ENCODE results near the gene ACTRT1.

ACTRT1 gene
- 0 reads per million in 3 donors for total RNA-seq

- Histone ChIP-seq H3K36me3 (ENCODE audit: control insufficient read depth, insufficient read depth, low read length) (no peaks in the 10 kb centered on the region), H3K27me3 (replicated peaks; ENCODE audit: control insufficient read depth, insufficient read depth, low read length, poor library complexity, severe bottlenecking) (no peaks in the 10 kb centered on the region), H3K9me3 (ENCODE audit: control insufficient read depth, low read length) (no peaks in the 10 kb centered on the region), H3K4me1 (ENCODE audit: control insufficient read depth, insufficient read depth, low read length, poor library complexity, severe bottlenecking) (no peaks in the 10 kb centered on the region), H3K27ac (ENCODE audit: insufficient read depth, low read length, poor library complexity, severe bottlenecking) (no peak within 1 kb of the TSS), H3K4me3 (ENCODE audit: insufficient read depth, low read depth, low read length, poor library complexity, severe bottlenecking) (no peak within 1 kb of the TSS)
- DNase-seq = no peak
These were observed at the start of gene ACTRT1 for GRCh38 chrX:128052303-128052702. ACTRT1 (minus strand) TSS chrX:128052403; CDS start chrX:128052206, 197 bp downstream.

- no peak for DNase-seq
- no peak overlapping the region for H3K27ac ChIP-seq (ENCODE audit: insufficient read depth, low read length, poor library complexity, severe bottlenecking)
- H3K36me3 ChIP-seq (ENCODE audit: control insufficient read depth, insufficient read depth, low read length) = no peaks in the 10 kb centered on the region
- H3K4me1 ChIP-seq (ENCODE audit: control insufficient read depth, insufficient read depth, low read length, poor library complexity, severe bottlenecking) = no peaks in the 10 kb centered on the region
- no peaks in the 10 kb centered on the region for H3K27me3 ChIP-seq (replicated peaks; ENCODE audit: control insufficient read depth, insufficient read depth, low read length, poor library complexity, severe bottlenecking)
- H3K9me3 ChIP-seq (ENCODE audit: control insufficient read depth, low read length) = no peaks in the 10 kb centered on the region
- no peak overlapping the region for H3K4me3 ChIP-seq (ENCODE audit: insufficient read depth, low read depth, low read length, poor library complexity, severe bottlenecking)
These were observed 26.3 kb upstream of the ACTRT1 start for GRCh38 chrX:128078545-128078944.

- no peaks in the 10 kb centered on the region for H3K9me3 ChIP-seq (ENCODE audit: control insufficient read depth, low read length)
- no peaks in the 10 kb centered on the region for H3K36me3 ChIP-seq (ENCODE audit: control insufficient read depth, insufficient read depth, low read length)
- no peaks in the 10 kb centered on the region for H3K27me3 ChIP-seq (replicated peaks; ENCODE audit: control insufficient read depth, insufficient read depth, low read length, poor library complexity, severe bottlenecking)
- DNase-seq = no peak
- no peak overlapping the region for H3K27ac ChIP-seq (ENCODE audit: insufficient read depth, low read length, poor library complexity, severe bottlenecking)
- H3K4me1 ChIP-seq (ENCODE audit: control insufficient read depth, insufficient read depth, low read length, poor library complexity, severe bottlenecking) = no peaks in the 10 kb centered on the region
- H3K4me3 ChIP-seq (ENCODE audit: insufficient read depth, low read depth, low read length, poor library complexity, severe bottlenecking) = no peak overlapping the region
These were observed 5.2 kb upstream of the ACTRT1 start for GRCh38 chrX:128057421-128057820.

GRCh38 chrX:128051526-128051925 is 677 bp downstream of the ACTRT1 start:
- no peak for DNase-seq
- Histone ChIP-seq H3K36me3 (ENCODE audit: control insufficient read depth, insufficient read depth, low read length) (no peaks in the 10 kb centered on the region), H3K4me3 (ENCODE audit: insufficient read depth, low read depth, low read length, poor library complexity, severe bottlenecking) (no peak overlapping the region)

GRCh38 chrX:128035318-128035717 is 16.9 kb downstream of the ACTRT1 start:
- no peak overlapping the region for H3K4me3 ChIP-seq (ENCODE audit: insufficient read depth, low read depth, low read length, poor library complexity, severe bottlenecking)
- H3K27me3 ChIP-seq (replicated peaks; ENCODE audit: control insufficient read depth, insufficient read depth, low read length, poor library complexity, severe bottlenecking) = no peaks in the 10 kb centered on the region
- no peak for DNase-seq
- H3K36me3 ChIP-seq (ENCODE audit: control insufficient read depth, insufficient read depth, low read length) = no peaks in the 10 kb centered on the region
- H3K9me3 ChIP-seq (ENCODE audit: control insufficient read depth, low read length) = no peaks in the 10 kb centered on the region
- H3K27ac ChIP-seq (ENCODE audit: insufficient read depth, low read length, poor library complexity, severe bottlenecking) = no peak overlapping the region
- no peaks in the 10 kb centered on the region for H3K4me1 ChIP-seq (ENCODE audit: control insufficient read depth, insufficient read depth, low read length, poor library complexity, severe bottlenecking)

More at GRCh38 chrX:128051526-128051925, 677 bp downstream of the ACTRT1 start:
- Histone ChIP-seq H3K27me3 (replicated peaks; ENCODE audit: control insufficient read depth, insufficient read depth, low read length, poor library complexity, severe bottlenecking) (no peaks in the 10 kb centered on the region), H3K27ac (ENCODE audit: insufficient read depth, low read length, poor library complexity, severe bottlenecking) (no peak overlapping the region), H3K4me1 (ENCODE audit: control insufficient read depth, insufficient read depth, low read length, poor library complexity, severe bottlenecking) (no peaks in the 10 kb centered on the region), H3K9me3 (ENCODE audit: control insufficient read depth, low read length) (no peaks in the 10 kb centered on the region)

- H3K27ac ChIP-seq (ENCODE audit: insufficient read depth, low read length, poor library complexity, severe bottlenecking) = no peak overlapping the region
- H3K36me3 ChIP-seq (ENCODE audit: control insufficient read depth, insufficient read depth, low read length) = no peaks in the 10 kb centered on the region
- DNase-seq = no peak
- no peaks in the 10 kb centered on the region for H3K9me3 ChIP-seq (ENCODE audit: control insufficient read depth, low read length)
- no peaks in the 10 kb centered on the region for H3K4me1 ChIP-seq (ENCODE audit: control insufficient read depth, insufficient read depth, low read length, poor library complexity, severe bottlenecking)
- no peaks in the 10 kb centered on the region for H3K27me3 ChIP-seq (replicated peaks; ENCODE audit: control insufficient read depth, insufficient read depth, low read length, poor library complexity, severe bottlenecking)
- no peak overlapping the region for H3K4me3 ChIP-seq (ENCODE audit: insufficient read depth, low read depth, low read length, poor library complexity, severe bottlenecking)
These were observed 30.6 kb downstream of the ACTRT1 start for GRCh38 chrX:128021566-128021965.

- Histone ChIP-seq H3K4me1 (ENCODE audit: control insufficient read depth, insufficient read depth, low read length, poor library complexity, severe bottlenecking) (no peaks in the 10 kb centered on the region), H3K36me3 (ENCODE audit: control insufficient read depth, insufficient read depth, low read length) (no peaks in the 10 kb centered on the region), H3K27ac (ENCODE audit: insufficient read depth, low read length, poor library complexity, severe bottlenecking) (no peak overlapping the region), H3K4me3 (ENCODE audit: insufficient read depth, low read depth, low read length, poor library complexity, severe bottlenecking) (no peak overlapping the region), H3K9me3 (ENCODE audit: control insufficient read depth, low read length) (no peaks in the 10 kb centered on the region), H3K27me3 (replicated peaks; ENCODE audit: control insufficient read depth, insufficient read depth, low read length, poor library complexity, severe bottlenecking) (no peaks in the 10 kb centered on the region)
- no peak for DNase-seq
These were observed 31.5 kb downstream of the ACTRT1 start for GRCh38 chrX:128020701-128021100.

GRCh38 chrX:128019218-128019617 is 33.0 kb downstream of the ACTRT1 start:
- Histone ChIP-seq H3K36me3 (ENCODE audit: control insufficient read depth, insufficient read depth, low read length) (no peaks in the 10 kb centered on the region), H3K27ac (ENCODE audit: insufficient read depth, low read length, poor library complexity, severe bottlenecking) (no peak overlapping the region), H3K4me3 (ENCODE audit: insufficient read depth, low read depth, low read length, poor library complexity, severe bottlenecking) (no peak overlapping the region), H3K4me1 (ENCODE audit: control insufficient read depth, insufficient read depth, low read length, poor library complexity, severe bottlenecking) (no peaks in the 10 kb centered on the region), H3K9me3 (ENCODE audit: control insufficient read depth, low read length) (no peaks in the 10 kb centered on the region), H3K27me3 (replicated peaks; ENCODE audit: control insufficient read depth, insufficient read depth, low read length, poor library complexity, severe bottlenecking) (no peaks in the 10 kb centered on the region)
- DNase-seq = no peak

GRCh38 chrX:128012015-128012414 is 40.2 kb downstream of the ACTRT1 start:
- H3K27ac ChIP-seq (ENCODE audit: insufficient read depth, low read length, poor library complexity, severe bottlenecking) = no peak overlapping the region
- no peak overlapping the region for H3K4me3 ChIP-seq (ENCODE audit: insufficient read depth, low read depth, low read length, poor library complexity, severe bottlenecking)
- no peaks in the 10 kb centered on the region for H3K27me3 ChIP-seq (replicated peaks; ENCODE audit: control insufficient read depth, insufficient read depth, low read length, poor library complexity, severe bottlenecking)
- H3K36me3 ChIP-seq (ENCODE audit: control insufficient read depth, insufficient read depth, low read length) = no peaks in the 10 kb centered on the region
- no peaks in the 10 kb centered on the region for H3K4me1 ChIP-seq (ENCODE audit: control insufficient read depth, insufficient read depth, low read length, poor library complexity, severe bottlenecking)
- no peak for DNase-seq
- H3K9me3 ChIP-seq (ENCODE audit: control insufficient read depth, low read length) = no peaks in the 10 kb centered on the region

GRCh38 chrX:128007882-128008281 is 44.3 kb downstream of the ACTRT1 start:
- Histone ChIP-seq H3K27ac (ENCODE audit: insufficient read depth, low read length, poor library complexity, severe bottlenecking) (no peak overlapping the region), H3K4me3 (ENCODE audit: insufficient read depth, low read depth, low read length, poor library complexity, severe bottlenecking) (no peak overlapping the region), H3K9me3 (ENCODE audit: control insufficient read depth, low read length) (no peaks in the 10 kb centered on the region), H3K36me3 (ENCODE audit: control insufficient read depth, insufficient read depth, low read length) (no peaks in the 10 kb centered on the region), H3K4me1 (ENCODE audit: control insufficient read depth, insufficient read depth, low read length, poor library complexity, severe bottlenecking) (no peaks in the 10 kb centered on the region), H3K27me3 (replicated peaks; ENCODE audit: control insufficient read depth, insufficient read depth, low read length, poor library complexity, severe bottlenecking) (no peaks in the 10 kb centered on the region)
- no peak for DNase-seq
